HepG2 (cell line): ENCODE results near the gene IGLON5. TPM values are rescaled to one million over a fixed set of nuclear protein-coding genes. Genes with fewer than 3 reads are reported as not detected.
A peak's percentile ranks its signal among the peaks of the same experiment; 100 is the strongest.

Source experiments
- KDM6A ChIP-seq: IDR thresholded peaks from 2 replicates; pipeline ENCODE4 v1.6.1; 2016; ENCODE audit warnings: low read depth
- MIXL1 ChIP-seq: IDR thresholded peaks from 2 replicates; pipeline ENCODE4 v1.6.1; 2016
- SOX13 ChIP-seq, 3 experiments: fragments of 450-650 bp in 1 of 3; sonication (generic) in 1 of 3; formaldehyde crosslinking in 1 of 3; IDR thresholded peaks in 2 of 3; conservative IDR thresholded peaks in 1 of 3; 2 replicates each; pipeline versions ENCODE4 v1.5.0 to v1.6.1; 2016 to 2020; ENCODE audit warnings: antibody characterized with exemption in 1 of 3, mild to moderate bottlenecking in 1 of 3, missing compliant biosample characterization in 1 of 3, missing genetic modification reagents in 1 of 3, moderate library complexity in 1 of 3
- SOX5 ChIP-seq: IDR thresholded peaks from 2 replicates; pipeline ENCODE4 v1.6.1; 2016; ENCODE audit warnings: borderline replicate concordance
- TBX2 ChIP-seq: sonication (generic); formaldehyde crosslinking; IDR thresholded peaks from 2 replicates; pipeline ENCODE4 v1.5.0; 2020; ENCODE audit warnings: missing genetic modification reagents, mild to moderate bottlenecking, borderline replicate concordance
- TBX3 ChIP-seq: fragments of 450-650 bp; IDR thresholded peaks from 2 replicates; pipeline ENCODE4 v1.6.1; 2017; ENCODE audit warnings: antibody characterized with exemption, mild to moderate bottlenecking, inconsistent platforms, borderline replicate concordance
- ZNF430 ChIP-seq: sonication (generic); formaldehyde crosslinking; IDR thresholded peaks from 2 replicates; pipeline ENCODE4 v1.9.0; 2021; ENCODE audit warnings: mild to moderate bottlenecking, missing genetic modification reagents
- ZNF782 ChIP-seq: sonication (generic); formaldehyde crosslinking; IDR thresholded peaks from 2 replicates; pipeline ENCODE4 v1.4.0; 2020; ENCODE audit warnings: missing genetic modification reagents, mild to moderate bottlenecking, borderline replicate concordance
- polyA plus RNA-seq, 8 experiments: library from polyadenylated mRNA; depleted of rRNA in 3 of 8; stranded (reverse) in 7 of 8; unstranded in 1 of 8; fragments of >200 nt; fragmentation: Illumina TruSeq in 4 of 8; extraction: Trizol in 4 of 8; gene quantifications; 2 replicates each; pipeline versions ENCODE4 v1.2.1 to v1.2.3, GENCODE V29; 2011 to 2016; ENCODE audit warnings: low read depth in 4 of 8, missing spikeins in 1 of 8, mixed read lengths in 1 of 8; ENCODE audit not compliant: insufficient read depth in 1 of 8
- total RNA-seq, 5 experiments: library from RNA; depleted of rRNA; stranded (reverse); fragments of >200 nt; fragmentation: Illumina TruSeq; extraction: Trizol; gene quantifications; 2 replicates each; pipeline ENCODE4 v1.2.3, GENCODE V29; 2016; ENCODE audit warnings: low read depth in 1 of 5
- TF ChIP-seq, protein P1 (sequence below): sonication (generic); formaldehyde crosslinking; IDR thresholded peaks from 2 replicates; pipeline ENCODE4 v1.5.0; 2020; ENCODE audit warnings: mild to moderate bottlenecking, missing genetic modification reagents
- TF ChIP-seq, protein P2 (sequence below): sonication (generic); formaldehyde crosslinking; IDR thresholded peaks from 2 replicates; pipeline ENCODE4 v1.8.0; 2022; ENCODE audit warnings: low read depth, missing genetic modification reagents
- TF ChIP-seq, protein P3 (sequence below): IDR thresholded peaks from 2 replicates; pipeline ENCODE4 v1.6.1; 2016; ENCODE audit warnings: low read depth, missing genetic modification reagents, missing compliant biosample characterization
- TF ChIP-seq, protein P4 (sequence below): sonication (generic); formaldehyde crosslinking; IDR thresholded peaks from 2 replicates; pipeline ENCODE4 v1.4.0; 2020; ENCODE audit warnings: missing genetic modification reagents
- TF ChIP-seq, protein P5 (sequence below): sonication (generic); formaldehyde crosslinking; IDR thresholded peaks from 2 replicates; pipeline ENCODE4 v1.4.0; 2020; ENCODE audit warnings: mild to moderate bottlenecking, missing genetic modification reagents

The IGLON5 gene
- total and polyA plus RNA-seq, 2 of the 13 experiments (the other 11 are each of a cell fraction or from before 2014, with no cell fraction given), result 0.04 to 5.7 TPM

DNA sequence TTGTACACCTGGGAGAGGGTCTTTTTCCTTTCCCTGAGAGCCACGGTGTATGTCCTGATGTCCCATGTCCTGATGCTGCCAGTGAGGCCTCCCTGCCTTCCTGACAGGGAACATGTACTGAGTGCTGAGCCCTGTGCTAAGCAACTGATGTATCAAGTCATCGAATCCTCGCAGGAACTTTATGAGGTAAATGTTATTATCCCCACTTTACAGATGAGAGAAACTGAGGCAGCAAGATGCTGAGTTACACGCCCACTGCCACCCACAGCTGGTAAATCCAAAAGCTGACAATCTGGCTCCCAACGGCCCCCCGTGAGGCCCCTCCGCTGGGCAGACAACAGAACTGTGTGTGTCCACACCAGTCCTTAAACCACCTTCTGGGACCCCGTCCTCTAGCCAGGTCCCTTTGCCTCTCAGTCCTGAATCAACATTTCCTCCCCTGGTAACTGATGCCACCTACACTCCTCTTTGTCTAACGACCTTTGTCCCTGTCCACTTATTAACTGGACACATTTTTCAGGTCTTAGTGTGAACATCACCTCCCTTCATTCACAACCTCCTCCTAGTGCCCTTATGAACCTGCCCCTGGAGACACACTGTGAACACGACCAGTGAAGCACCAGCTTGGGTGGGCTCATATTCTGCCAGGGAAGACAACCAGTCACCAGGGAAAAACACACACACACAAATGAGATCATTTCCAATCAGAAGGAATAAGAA, 35.9 kb downstream of the IGLON5 start (continued):
- TF ChIP-seq, protein P1, sequence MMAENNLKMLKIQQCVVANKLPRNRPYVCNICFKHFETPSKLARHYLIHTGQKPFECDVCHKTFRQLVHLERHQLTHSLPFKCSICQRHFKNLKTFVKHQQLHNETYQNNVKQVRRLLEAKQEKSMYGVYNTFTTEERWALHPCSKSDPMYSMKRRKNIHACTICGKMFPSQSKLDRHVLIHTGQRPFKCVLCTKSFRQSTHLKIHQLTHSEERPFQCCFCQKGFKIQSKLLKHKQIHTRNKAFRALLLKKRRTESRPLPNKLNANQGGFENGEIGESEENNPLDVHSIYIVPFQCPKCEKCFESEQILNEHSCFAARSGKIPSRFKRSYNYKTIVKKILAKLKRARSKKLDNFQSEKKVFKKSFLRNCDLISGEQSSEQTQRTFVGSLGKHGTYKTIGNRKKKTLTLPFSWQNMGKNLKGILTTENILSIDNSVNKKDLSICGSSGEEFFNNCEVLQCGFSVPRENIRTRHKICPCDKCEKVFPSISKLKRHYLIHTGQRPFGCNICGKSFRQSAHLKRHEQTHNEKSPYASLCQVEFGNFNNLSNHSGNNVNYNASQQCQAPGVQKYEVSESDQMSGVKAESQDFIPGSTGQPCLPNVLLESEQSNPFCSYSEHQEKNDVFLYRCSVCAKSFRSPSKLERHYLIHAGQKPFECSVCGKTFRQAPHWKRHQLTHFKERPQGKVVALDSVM (CRISPR knock-in tag), result no peak
- TF ChIP-seq TBX3 (peak; percentile 47; the same call in 1 of the 2 replicates), MIXL1 (CRISPR knock-in tag) (peak; percentile 81; the same call in 1 of the 2 replicates), KDM6A (0 out of 2 replicates have a peak, but pooled peaks have one; percentile 35), ZNF430 (CRISPR knock-in tag) (0 out of 2 replicates have a peak, but pooled peaks have one; percentile 28), ZNF782 (CRISPR knock-in tag) (no peak), SOX13 (IDR thresholded peaks at IDR 0.05) (no peak), SOX13 (CRISPR knock-in tag; conservative IDR thresholded peaks at IDR 0.05 in 1 of 2, IDR thresholded peaks at IDR 0.05 in 1 of 2) (peak in 1 of 2 experiments; percentile 40; a peak in 1 of 4 replicates), TBX2 (peak; percentile 61; the same call in 1 of the 2 replicates), SOX5 (CRISPR knock-in tag) (peak; percentile 29; the same call in 1 of the 2 replicates)
- TF ChIP-seq, protein P2, sequence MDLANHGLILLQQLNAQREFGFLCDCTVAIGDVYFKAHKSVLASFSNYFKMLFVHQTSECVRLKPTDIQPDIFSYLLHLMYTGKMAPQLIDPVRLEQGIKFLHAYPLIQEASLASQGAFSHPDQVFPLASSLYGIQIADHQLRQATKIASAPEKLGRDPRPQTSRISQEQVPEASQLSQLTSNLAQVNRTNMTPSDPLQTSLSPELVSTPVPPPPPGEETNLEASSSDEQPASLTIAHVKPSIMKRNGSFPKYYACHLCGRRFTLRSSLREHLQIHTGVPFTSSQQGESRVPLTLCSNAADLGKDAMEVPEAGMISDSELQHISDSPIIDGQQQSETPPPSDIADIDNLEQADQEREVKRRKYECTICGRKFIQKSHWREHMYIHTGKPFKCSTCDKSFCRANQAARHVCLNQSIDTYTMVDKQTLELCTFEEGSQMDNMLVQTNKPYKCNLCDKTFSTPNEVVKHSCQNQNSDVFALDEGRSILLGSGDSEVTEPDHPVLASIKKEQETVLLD (CRISPR knock-in tag), result no peak
- TF ChIP-seq, protein P3, sequence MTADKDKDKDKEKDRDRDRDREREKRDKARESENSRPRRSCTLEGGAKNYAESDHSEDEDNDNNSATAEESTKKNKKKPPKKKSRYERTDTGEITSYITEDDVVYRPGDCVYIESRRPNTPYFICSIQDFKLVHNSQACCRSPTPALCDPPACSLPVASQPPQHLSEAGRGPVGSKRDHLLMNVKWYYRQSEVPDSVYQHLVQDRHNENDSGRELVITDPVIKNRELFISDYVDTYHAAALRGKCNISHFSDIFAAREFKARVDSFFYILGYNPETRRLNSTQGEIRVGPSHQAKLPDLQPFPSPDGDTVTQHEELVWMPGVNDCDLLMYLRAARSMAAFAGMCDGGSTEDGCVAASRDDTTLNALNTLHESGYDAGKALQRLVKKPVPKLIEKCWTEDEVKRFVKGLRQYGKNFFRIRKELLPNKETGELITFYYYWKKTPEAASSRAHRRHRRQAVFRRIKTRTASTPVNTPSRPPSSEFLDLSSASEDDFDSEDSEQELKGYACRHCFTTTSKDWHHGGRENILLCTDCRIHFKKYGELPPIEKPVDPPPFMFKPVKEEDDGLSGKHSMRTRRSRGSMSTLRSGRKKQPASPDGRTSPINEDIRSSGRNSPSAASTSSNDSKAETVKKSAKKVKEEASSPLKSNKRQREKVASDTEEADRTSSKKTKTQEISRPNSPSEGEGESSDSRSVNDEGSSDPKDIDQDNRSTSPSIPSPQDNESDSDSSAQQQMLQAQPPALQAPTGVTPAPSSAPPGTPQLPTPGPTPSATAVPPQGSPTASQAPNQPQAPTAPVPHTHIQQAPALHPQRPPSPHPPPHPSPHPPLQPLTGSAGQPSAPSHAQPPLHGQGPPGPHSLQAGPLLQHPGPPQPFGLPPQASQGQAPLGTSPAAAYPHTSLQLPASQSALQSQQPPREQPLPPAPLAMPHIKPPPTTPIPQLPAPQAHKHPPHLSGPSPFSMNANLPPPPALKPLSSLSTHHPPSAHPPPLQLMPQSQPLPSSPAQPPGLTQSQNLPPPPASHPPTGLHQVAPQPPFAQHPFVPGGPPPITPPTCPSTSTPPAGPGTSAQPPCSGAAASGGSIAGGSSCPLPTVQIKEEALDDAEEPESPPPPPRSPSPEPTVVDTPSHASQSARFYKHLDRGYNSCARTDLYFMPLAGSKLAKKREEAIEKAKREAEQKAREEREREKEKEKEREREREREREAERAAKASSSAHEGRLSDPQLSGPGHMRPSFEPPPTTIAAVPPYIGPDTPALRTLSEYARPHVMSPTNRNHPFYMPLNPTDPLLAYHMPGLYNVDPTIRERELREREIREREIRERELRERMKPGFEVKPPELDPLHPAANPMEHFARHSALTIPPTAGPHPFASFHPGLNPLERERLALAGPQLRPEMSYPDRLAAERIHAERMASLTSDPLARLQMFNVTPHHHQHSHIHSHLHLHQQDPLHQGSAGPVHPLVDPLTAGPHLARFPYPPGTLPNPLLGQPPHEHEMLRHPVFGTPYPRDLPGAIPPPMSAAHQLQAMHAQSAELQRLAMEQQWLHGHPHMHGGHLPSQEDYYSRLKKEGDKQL, result no peak
- TF ChIP-seq, protein P4, sequence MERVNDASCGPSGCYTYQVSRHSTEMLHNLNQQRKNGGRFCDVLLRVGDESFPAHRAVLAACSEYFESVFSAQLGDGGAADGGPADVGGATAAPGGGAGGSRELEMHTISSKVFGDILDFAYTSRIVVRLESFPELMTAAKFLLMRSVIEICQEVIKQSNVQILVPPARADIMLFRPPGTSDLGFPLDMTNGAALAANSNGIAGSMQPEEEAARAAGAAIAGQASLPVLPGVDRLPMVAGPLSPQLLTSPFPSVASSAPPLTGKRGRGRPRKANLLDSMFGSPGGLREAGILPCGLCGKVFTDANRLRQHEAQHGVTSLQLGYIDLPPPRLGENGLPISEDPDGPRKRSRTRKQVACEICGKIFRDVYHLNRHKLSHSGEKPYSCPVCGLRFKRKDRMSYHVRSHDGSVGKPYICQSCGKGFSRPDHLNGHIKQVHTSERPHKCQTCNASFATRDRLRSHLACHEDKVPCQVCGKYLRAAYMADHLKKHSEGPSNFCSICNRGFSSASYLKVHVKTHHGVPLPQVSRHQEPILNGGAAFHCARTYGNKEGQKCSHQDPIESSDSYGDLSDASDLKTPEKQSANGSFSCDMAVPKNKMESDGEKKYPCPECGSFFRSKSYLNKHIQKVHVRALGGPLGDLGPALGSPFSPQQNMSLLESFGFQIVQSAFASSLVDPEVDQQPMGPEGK, result 0 out of 2 replicates have a peak, but pooled peaks have one; percentile 4
- TF ChIP-seq, protein P5, sequence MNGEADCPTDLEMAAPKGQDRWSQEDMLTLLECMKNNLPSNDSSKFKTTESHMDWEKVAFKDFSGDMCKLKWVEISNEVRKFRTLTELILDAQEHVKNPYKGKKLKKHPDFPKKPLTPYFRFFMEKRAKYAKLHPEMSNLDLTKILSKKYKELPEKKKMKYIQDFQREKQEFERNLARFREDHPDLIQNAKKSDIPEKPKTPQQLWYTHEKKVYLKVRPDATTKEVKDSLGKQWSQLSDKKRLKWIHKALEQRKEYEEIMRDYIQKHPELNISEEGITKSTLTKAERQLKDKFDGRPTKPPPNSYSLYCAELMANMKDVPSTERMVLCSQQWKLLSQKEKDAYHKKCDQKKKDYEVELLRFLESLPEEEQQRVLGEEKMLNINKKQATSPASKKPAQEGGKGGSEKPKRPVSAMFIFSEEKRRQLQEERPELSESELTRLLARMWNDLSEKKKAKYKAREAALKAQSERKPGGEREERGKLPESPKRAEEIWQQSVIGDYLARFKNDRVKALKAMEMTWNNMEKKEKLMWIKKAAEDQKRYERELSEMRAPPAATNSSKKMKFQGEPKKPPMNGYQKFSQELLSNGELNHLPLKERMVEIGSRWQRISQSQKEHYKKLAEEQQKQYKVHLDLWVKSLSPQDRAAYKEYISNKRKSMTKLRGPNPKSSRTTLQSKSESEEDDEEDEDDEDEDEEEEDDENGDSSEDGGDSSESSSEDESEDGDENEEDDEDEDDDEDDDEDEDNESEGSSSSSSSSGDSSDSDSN (CRISPR knock-in tag), result no peak
